Naive B cell (primary cell): Measurements from ENCODE around the gene COX8A. TPM values are rescaled to one million over a fixed set of nuclear protein-coding genes. Genes with fewer than 3 reads are reported as not detected.

Experiments used
- ATAC-seq, 2 donors: fragments of 150-1000 bp; cut with Tn5 transposase; 2 replicates each; pipeline ENCODE4 v1.10.0; 2021; ENCODE audit warnings: low read depth in 2 of 2, mild to moderate bottlenecking in 2 of 2, moderate library complexity in 2 of 2
- DNase-seq: peaks from one replicate; pipeline ENCODE4 v3.0.0; 2022
- H3K27ac Mint-ChIP-seq, 6 donors: one replicate each; pipeline ENCODE4 v1.8.0; 2020 to 2022; ENCODE audit warnings: mild to moderate bottlenecking in 6 of 6, mixed read lengths in 6 of 6, moderate library complexity in 5 of 6, inconsistent platforms in 2 of 6
- H3K27me3 Mint-ChIP-seq, 3 donors: one replicate each; pipeline ENCODE4 v1.8.0; 2021 to 2022; ENCODE audit warnings: mixed read lengths in 3 of 3, mild to moderate bottlenecking in 1 of 3
- H3K36me3 Mint-ChIP-seq, 2 donors: one replicate each; pipeline ENCODE4 v1.8.0; 2020 to 2022; ENCODE audit warnings: mixed read lengths in 2 of 2, inconsistent platforms in 1 of 2, mild to moderate bottlenecking in 1 of 2
- H3K4me1 Mint-ChIP-seq, 3 donors: one replicate each; pipeline ENCODE4 v1.8.0; 2020 to 2022; ENCODE audit warnings: mixed read lengths in 3 of 3, inconsistent platforms in 1 of 3, mild to moderate bottlenecking in 1 of 3, moderate library complexity in 1 of 3
- H3K4me3 Mint-ChIP-seq, 8 donors: one replicate each; pipeline ENCODE4 v1.8.0; 2020 to 2022; ENCODE audit warnings: mild to moderate bottlenecking in 8 of 8, mixed read lengths in 8 of 8, moderate library complexity in 8 of 8, inconsistent platforms in 2 of 8
- H3K9me3 Mint-ChIP-seq, 7 donors: one replicate each; pipeline ENCODE4 v1.8.0; 2020 to 2022; ENCODE audit warnings: mixed read lengths in 7 of 7, mild to moderate bottlenecking in 5 of 7, inconsistent platforms in 2 of 7, moderate library complexity in 1 of 7
- polyA plus RNA-seq, 6 donors: library from polyadenylated mRNA; unstranded; fragments of 300-500 nt; fragmentation: Illumina TruSeq; gene quantifications; one replicate each; pipeline ENCODE4 v1.2.3, GENCODE V29; 2021; ENCODE audit warnings: low read depth in 6 of 6

Gene COX8A
- polyA plus RNA-seq, 6 donors from 2014 or later = 244 to 345 (median 285) TPM

- H3K4me3 Mint-ChIP-seq = no peak overlapping the region
- peaks cover 13 to 21% (median 21%) of the 10 kb centered on the region in 3 donors for H3K4me1 Mint-ChIP-seq
- H3K27me3 Mint-ChIP-seq = peaks cover 15 to 48% (median 43%) of the 10 kb centered on the region in 3 donors
- H3K27ac Mint-ChIP-seq = no peak overlapping the region
- ATAC-seq (no peak), DNase-seq (no peak)
- peaks cover 0 to 16% of the 10 kb centered on the region in 2 donors for H3K36me3 Mint-ChIP-seq
- H3K9me3 Mint-ChIP-seq = peaks cover 0 to 8% (median 0%) of the 10 kb centered on the region in 7 donors
Measured at GRCh38 chr11:64010783-64011182, 36.4 kb downstream of the COX8A start.

- H3K27ac Mint-ChIP-seq = no peak overlapping the region
- H3K9me3 Mint-ChIP-seq = peaks cover 0 to 8% (median 0%) of the 10 kb centered on the region in 7 donors
- ATAC-seq (no peak), DNase-seq (no peak)
- peaks cover 13 to 21% (median 20%) of the 10 kb centered on the region in 3 donors for H3K4me1 Mint-ChIP-seq
- no peak overlapping the region for H3K4me3 Mint-ChIP-seq
- H3K36me3 Mint-ChIP-seq = peaks cover 0 to 16% of the 10 kb centered on the region in 2 donors
- peaks cover 15 to 46% (median 42%) of the 10 kb centered on the region in 3 donors for H3K27me3 Mint-ChIP-seq
Measured at GRCh38 chr11:64011371-64011770, 37.0 kb downstream of the COX8A start.

- peaks cover 0 to 16% of the 10 kb centered on the region in 2 donors for H3K36me3 Mint-ChIP-seq
Measured at GRCh38 chr11:64013141-64013896, 38.9 kb downstream of the COX8A start.

GRCh38 chr11:64014356-64014755 is 39.9 kb downstream of the COX8A start:
- peaks cover 0 to 8% (median 0%) of the 10 kb centered on the region in 7 donors for H3K9me3 Mint-ChIP-seq
- H3K4me3 Mint-ChIP-seq = no peak overlapping the region
- ATAC-seq (no peak), DNase-seq (no peak)
- H3K4me1 Mint-ChIP-seq = peaks cover 0 to 5% (median 0%) of the 10 kb centered on the region in 3 donors
- peaks cover 0 to 16% (median 14%) of the 10 kb centered on the region in 3 donors for H3K27me3 Mint-ChIP-seq
- H3K36me3 Mint-ChIP-seq = peaks cover 0 to 16% of the 10 kb centered on the region in 2 donors
- H3K27ac Mint-ChIP-seq = no peak overlapping the region

More at GRCh38 chr11:64013141-64013896, 38.9 kb downstream of the COX8A start:
- H3K9me3 Mint-ChIP-seq = peaks cover 0 to 8% (median 0%) of the 10 kb centered on the region in 7 donors
- peaks cover 4 to 27% (median 22%) of the 10 kb centered on the region in 3 donors for H3K27me3 Mint-ChIP-seq
- no peak for DNase-seq
- no peak overlapping the region for H3K27ac Mint-ChIP-seq
- ATAC-seq = no peak
- H3K4me3 Mint-ChIP-seq = no peak overlapping the region
- peaks cover 0 to 6% (median under 1%) of the 10 kb centered on the region in 3 donors for H3K4me1 Mint-ChIP-seq

- ATAC-seq (no peak), DNase-seq (no peak)
- H3K27ac Mint-ChIP-seq = no peak overlapping the region
- H3K36me3 Mint-ChIP-seq = peaks cover 0 to 8% of the 10 kb centered on the region in 2 donors
- H3K4me1 Mint-ChIP-seq = no peaks in the 10 kb centered on the region
- no peak overlapping the region for H3K4me3 Mint-ChIP-seq
- peaks cover 0 to 6% (median 0%) of the 10 kb centered on the region in 7 donors for H3K9me3 Mint-ChIP-seq
- peaks cover 0 to 8% (median 6%) of the 10 kb centered on the region in 3 donors for H3K27me3 Mint-ChIP-seq
Measured at GRCh38 chr11:64015510-64015909, 41.1 kb downstream of the COX8A start.

GRCh38 chr11:64015935-64016845 is 41.8 kb downstream of the COX8A start:
- DNase-seq = no peak
- ATAC-seq = no peak
- no peaks in the 10 kb centered on the region for H3K9me3 Mint-ChIP-seq
- peaks cover 0 to 1% of the 10 kb centered on the region in 2 donors for H3K36me3 Mint-ChIP-seq
- H3K27me3 Mint-ChIP-seq = peaks cover 0 to under 1% (median 0%) of the 10 kb centered on the region in 3 donors
- no peak overlapping the region for H3K4me3 Mint-ChIP-seq
- no peaks in the 10 kb centered on the region for H3K4me1 Mint-ChIP-seq
- no peak overlapping the region for H3K27ac Mint-ChIP-seq

- Mint-ChIP-seq H3K27me3 (no peaks in the 10 kb centered on the region), H3K4me1 (no peaks in the 10 kb centered on the region), H3K27ac (no peak overlapping the region), H3K36me3 (no peaks in the 10 kb centered on the region), H3K4me3 (no peak overlapping the region), H3K9me3 (no peaks in the 10 kb centered on the region)
- ATAC-seq (no peak), DNase-seq (no peak)
Measured at GRCh38 chr11:64017945-64018224, 43.5 kb downstream of the COX8A start.

GRCh38 chr11:64018310-64018709 is 43.9 kb downstream of the COX8A start:
- no peak for DNase-seq

GRCh38 chr11:64019106-64020037 is 45.0 kb downstream of the COX8A start:
- Mint-ChIP-seq H3K27ac (no peak overlapping the region), H3K27me3 (no peaks in the 10 kb centered on the region), H3K4me1 (no peaks in the 10 kb centered on the region), H3K9me3 (no peaks in the 10 kb centered on the region), H3K4me3 (no peak overlapping the region), H3K36me3 (no peaks in the 10 kb centered on the region)
- DNase-seq (no peak), ATAC-seq (no peak)

More at GRCh38 chr11:64018310-64018709, 43.9 kb downstream of the COX8A start:
- Mint-ChIP-seq H3K9me3 (no peaks in the 10 kb centered on the region), H3K4me1 (no peaks in the 10 kb centered on the region), H3K4me3 (no peak overlapping the region), H3K27ac (no peak overlapping the region), H3K36me3 (no peaks in the 10 kb centered on the region), H3K27me3 (no peaks in the 10 kb centered on the region)
- no peak for ATAC-seq

GRCh38 chr11:64020976-64021756 is 46.7 kb downstream of the COX8A start:
- no peaks in the 10 kb centered on the region for H3K4me1 Mint-ChIP-seq
- no peaks in the 10 kb centered on the region for H3K27me3 Mint-ChIP-seq
- no peaks in the 10 kb centered on the region for H3K36me3 Mint-ChIP-seq
- no peaks in the 10 kb centered on the region for H3K9me3 Mint-ChIP-seq
- no peak overlapping the region for H3K4me3 Mint-ChIP-seq
- no peak overlapping the region for H3K27ac Mint-ChIP-seq
- ATAC-seq = no peak
- DNase-seq = no peak

GRCh38 chr11:64021757-64022093 is 47.3 kb downstream of the COX8A start:
- Mint-ChIP-seq H3K4me3 (no peak overlapping the region), H3K9me3 (no peaks in the 10 kb centered on the region), H3K36me3 (no peaks in the 10 kb centered on the region), H3K27ac (no peak overlapping the region), H3K27me3 (peaks cover 0 to 4% (median 4%) of the 10 kb centered on the region in 3 donors), H3K4me1 (no peaks in the 10 kb centered on the region)
- ATAC-seq (no peak), DNase-seq (no peak)

GRCh38 chr11:64022125-64022784 is 47.8 kb downstream of the COX8A start:
- no peaks in the 10 kb centered on the region for H3K4me1 Mint-ChIP-seq
- peaks cover 0 to 10% (median 9%) of the 10 kb centered on the region in 3 donors for H3K27me3 Mint-ChIP-seq
- no peak for DNase-seq
- H3K9me3 Mint-ChIP-seq = no peaks in the 10 kb centered on the region
- no peaks in the 10 kb centered on the region for H3K36me3 Mint-ChIP-seq
- H3K4me3 Mint-ChIP-seq = no peak overlapping the region
- peak overlapping the region in 1 of 6 donors; percentile 83 for H3K27ac Mint-ChIP-seq
- no peak for ATAC-seq
